Measurements from ENCODE around the gene TET2. TPM values are rescaled to one million over a fixed set of nuclear protein-coding genes. Genes with fewer than 3 reads are reported as not detected.

Gene TET2
- total RNA-seq, 1 experiment from 2014 or later = 7.0 TPM

GRCh38 chr4:105127170-105127445 lies 19.6 kb upstream of the TET2 start:
- H3K9me3 ChIP-seq (ENCODE audit: control insufficient read depth, insufficient read depth, low read depth, low read length) = no peaks in the 10 kb centered on the region
- ChIA-PET CTCF (no interaction called here), POLR2A (no interaction called here)
- DNase-seq (ENCODE audit: low read depth, low spot score) (no peak), ATAC-seq (no peak)
- H3K4me3 ChIP-seq (ENCODE audit: low read depth in 2 of 2, low read length in 2 of 2) = no peak overlapping the region
- no peaks in the 10 kb centered on the region for H3K36me3 ChIP-seq (ENCODE audit: control insufficient read depth, insufficient read depth, low read length)
- intact Hi-C loops (cut with micrococcal nuclease; ENCODE audit: unreplicated experiment) (no loop called here), in situ Hi-C loops (cut with HindIII; ENCODE audit: low pct_unique_long_range_greater_than_20kb, low sequenced_read_pairs) (no loop called here)
- no peak overlapping the region for H3K27ac ChIP-seq (ENCODE audit: low read length)
- no peaks in the 10 kb centered on the region for H3K27me3 ChIP-seq (ENCODE audit: control insufficient read depth, insufficient read depth, low read length)
- no TSS peak for BruUV-seq (replicated peaks)
- no peak for TF ChIP-seq POLR2AphosphoS5 (IDR thresholded peaks at IDR 0.05; ENCODE audit: low read depth, low read length)
- TF ChIP-seq CTCF (IDR thresholded peaks at IDR 0.05) = no peak
- TF ChIP-seq TCF7L2 (IDR thresholded peaks at IDR 0.05; ENCODE audit: low read depth, low read length) = no peak
- no peak for TF ChIP-seq SIN3A (IDR thresholded peaks at IDR 0.05; ENCODE audit: borderline replicate concordance, insufficient read depth, low read depth, low read length)
- TF ChIP-seq REST (IDR thresholded peaks at IDR 0.05; ENCODE audit: insufficient read depth in 1 of 2, low read depth in 2 of 2, low read length in 1 of 2) = no peak
- H3K4me1 ChIP-seq (ENCODE audit: control insufficient read depth, insufficient read depth, low read length) = no peaks in the 10 kb centered on the region

- no peaks in the 10 kb centered on the region for H3K4me1 ChIP-seq (ENCODE audit: control insufficient read depth, insufficient read depth, low read length)
- in situ Hi-C loops (cut with HindIII; ENCODE audit: low pct_unique_long_range_greater_than_20kb, low sequenced_read_pairs) (no loop called here), intact Hi-C loops (cut with micrococcal nuclease; ENCODE audit: unreplicated experiment) (no loop called here)
- H3K36me3 ChIP-seq (ENCODE audit: control insufficient read depth, insufficient read depth, low read length) = no peaks in the 10 kb centered on the region
- BruUV-seq (replicated peaks) = no TSS peak
- no peak for DNase-seq (ENCODE audit: low read depth, low spot score)
- no peak for TF ChIP-seq REST (IDR thresholded peaks at IDR 0.05; ENCODE audit: insufficient read depth in 1 of 2, low read depth in 2 of 2, low read length in 1 of 2)
- no peak for TF ChIP-seq CTCF (IDR thresholded peaks at IDR 0.05)
- no peak for TF ChIP-seq SIN3A (IDR thresholded peaks at IDR 0.05; ENCODE audit: borderline replicate concordance, insufficient read depth, low read depth, low read length)
- no peak for TF ChIP-seq POLR2AphosphoS5 (IDR thresholded peaks at IDR 0.05; ENCODE audit: low read depth, low read length)
- TF ChIP-seq TCF7L2 (IDR thresholded peaks at IDR 0.05; ENCODE audit: low read depth, low read length) = no peak
- POLR2A ChIA-PET = no interaction called here
- H3K27ac ChIP-seq (ENCODE audit: low read length) = no peak overlapping the region
- no peak overlapping the region for H3K4me3 ChIP-seq (ENCODE audit: low read depth in 2 of 2, low read length in 2 of 2)
- no peak for ATAC-seq
- CTCF ChIA-PET = no interaction called here
- H3K27me3 ChIP-seq (ENCODE audit: control insufficient read depth, insufficient read depth, low read length) = no peaks in the 10 kb centered on the region
- H3K9me3 ChIP-seq (ENCODE audit: control insufficient read depth, insufficient read depth, low read depth, low read length) = no peaks in the 10 kb centered on the region
Measured at GRCh38 chr4:105128208-105128607, 18.5 kb upstream of the TET2 start.

Data from Panc1 (cell line).